Measurements from ENCODE around the gene GASK1B. TPM values are rescaled to one million over a fixed set of nuclear protein-coding genes. Genes with fewer than 3 reads are reported as not detected.
A peak's percentile ranks its signal among the peaks of the same experiment; 100 is the strongest.

Gene GASK1B
- total RNA-seq, 1 donor from 2014 or later = 61.9 TPM

GRCh38 chr4:158139086-158139485 lies 33.7 kb downstream of the GASK1B start:
- no peaks in the 10 kb centered on the region for H3K36me3 ChIP-seq
- TF ChIP-seq CTCF (IDR thresholded peaks at IDR 0.05; ENCODE audit: borderline replicate concordance) = no peak
- no peak overlapping the region for H3K27ac ChIP-seq (replicated peaks)
- peak overlapping the region; percentile 24 for H3K4me3 ChIP-seq
- H3K27me3 ChIP-seq (ENCODE audit: low read depth) = no peaks in the 10 kb centered on the region
- DNase-seq = no peak
- H3K4me1 ChIP-seq = peaks cover 55% of the 10 kb centered on the region
- H3K9me3 ChIP-seq (replicated peaks) = no peaks in the 10 kb centered on the region
- intact Hi-C loops (cut with micrococcal nuclease) = no loop called here

GRCh38 chr4:158134222-158134621 lies 38.6 kb downstream of the GASK1B start:
- no peak for DNase-seq
- no peaks in the 10 kb centered on the region for H3K9me3 ChIP-seq (replicated peaks)
- intact Hi-C loops (cut with micrococcal nuclease) = no loop called here
- H3K27me3 ChIP-seq (ENCODE audit: low read depth) = no peaks in the 10 kb centered on the region
- H3K4me3 ChIP-seq = no peak overlapping the region
- no peak for TF ChIP-seq CTCF (IDR thresholded peaks at IDR 0.05; ENCODE audit: borderline replicate concordance)
- H3K27ac ChIP-seq (replicated peaks) = no peak overlapping the region
- peaks cover 12% of the 10 kb centered on the region for H3K36me3 ChIP-seq
- peaks cover 64% of the 10 kb centered on the region for H3K4me1 ChIP-seq

GRCh38 chr4:158133551-158133950 lies 39.3 kb downstream of the GASK1B start:
- no peak overlapping the region for H3K4me3 ChIP-seq
- intact Hi-C loops (cut with micrococcal nuclease) = no loop called here
- peaks cover 19% of the 10 kb centered on the region for H3K36me3 ChIP-seq
- no peak for TF ChIP-seq CTCF (IDR thresholded peaks at IDR 0.05; ENCODE audit: borderline replicate concordance)
- no peaks in the 10 kb centered on the region for H3K27me3 ChIP-seq (ENCODE audit: low read depth)
- H3K4me1 ChIP-seq = peaks cover 57% of the 10 kb centered on the region
- no peaks in the 10 kb centered on the region for H3K9me3 ChIP-seq (replicated peaks)
- DNase-seq = no peak
- no peak overlapping the region for H3K27ac ChIP-seq (replicated peaks)

- Histone ChIP-seq H3K4me3 (no peak overlapping the region), H3K36me3 (peaks cover 38% of the 10 kb centered on the region), H3K27ac (replicated peaks) (peak overlapping the region; percentile 47), H3K4me1 (peaks cover 46% of the 10 kb centered on the region), H3K27me3 (ENCODE audit: low read depth) (no peaks in the 10 kb centered on the region), H3K9me3 (replicated peaks) (no peaks in the 10 kb centered on the region)
- TF ChIP-seq CTCF (IDR thresholded peaks at IDR 0.05; ENCODE audit: borderline replicate concordance) = no peak
- DNase-seq = no peak
- intact Hi-C loops (cut with micrococcal nuclease) = no loop called here
Observed at GRCh38 chr4:158131027-158131426, 41.8 kb downstream of the GASK1B start.

- Histone ChIP-seq H3K4me1 (peaks cover 46% of the 10 kb centered on the region), H3K4me3 (no peak overlapping the region), H3K27me3 (ENCODE audit: low read depth) (no peaks in the 10 kb centered on the region), H3K36me3 (peaks cover 38% of the 10 kb centered on the region), H3K27ac (replicated peaks) (peak overlapping the region; percentile 47), H3K9me3 (replicated peaks) (no peaks in the 10 kb centered on the region)
- intact Hi-C loops (cut with micrococcal nuclease) = no loop called here
- TF ChIP-seq CTCF (IDR thresholded peaks at IDR 0.05; ENCODE audit: borderline replicate concordance) = no peak
- no peak for DNase-seq
Observed at GRCh38 chr4:158130204-158130603, 42.6 kb downstream of the GASK1B start.

- H3K27me3 ChIP-seq (ENCODE audit: low read depth) = no peaks in the 10 kb centered on the region
- intact Hi-C loops (cut with micrococcal nuclease) = no loop called here
- peaks cover 43% of the 10 kb centered on the region for H3K4me1 ChIP-seq
- TF ChIP-seq CTCF (IDR thresholded peaks at IDR 0.05; ENCODE audit: borderline replicate concordance) = no peak
- no peak for DNase-seq
- H3K27ac ChIP-seq (replicated peaks) = no peak overlapping the region
- no peak overlapping the region for H3K4me3 ChIP-seq
- peaks cover 38% of the 10 kb centered on the region for H3K36me3 ChIP-seq
- no peaks in the 10 kb centered on the region for H3K9me3 ChIP-seq (replicated peaks)
Observed at GRCh38 chr4:158129694-158130093, 43.1 kb downstream of the GASK1B start.
